Testis (tissue), 3 donors: ENCODE measurements around the gene RBM17. TPM values are rescaled to one million over a fixed set of nuclear protein-coding genes. Genes with fewer than 3 reads are reported as not detected.

Source experiments
- DNase-seq: peaks from one replicate; pipeline ENCODE4 v3.0.0-alpha.2; 2019
- H3K27ac ChIP-seq, 2 donors: fragments of 200-600 bp; sonication (generic); one replicate each; pipeline ENCODE4 v1.5.1; 2019
- H3K27me3 ChIP-seq: fragments of 200-600 bp; sonication (generic); one replicate; pipeline ENCODE4 v1.5.1; 2019
- H3K36me3 ChIP-seq: fragments of 200-600 bp; sonication (generic); one replicate; pipeline ENCODE4 v1.5.1; 2017; ENCODE audit warnings: low read depth; ENCODE audit errors: missing control alignments
- H3K4me1 ChIP-seq: fragments of 200-600 bp; sonication (generic); one replicate; pipeline ENCODE4 v1.5.1; 2019
- H3K4me3 ChIP-seq, 2 donors: fragments of 200-600 bp; sonication (generic); one replicate each; pipeline ENCODE4 v1.5.1; 2017 to 2019
- H3K9me3 ChIP-seq: fragments of 200-600 bp; sonication (generic); one replicate; pipeline ENCODE4 v1.5.1; 2017
- POLR2A ChIP-seq: fragments of 450-650 bp; IDR thresholded peaks from one replicate; pipeline ENCODE4 v1.6.1; 2017; ENCODE audit warnings: antibody characterized with exemption, mild to moderate bottlenecking, moderate library complexity
- WGBS, 2 donors: methylation state at CpG; one replicate each; pipeline ENCODE4 v1.1.5; 2018; 5-methylcytosine and 5-hydroxymethylcytosine counted together
- intact Hi-C: fragments of 100-400 bp; cut with DNase I; formaldehyde crosslinking; loops from one replicate; pipeline ENCODE4 v1.15.1; 2023; ENCODE audit warnings: low total_unique reads
- polyA plus RNA-seq: library from polyadenylated mRNA; stranded (reverse); fragments of 350-450 nt; fragmentation: Illumina TruSeq; extraction: RNeasy Lipid Tissue Mini Kit (QIAGEN cat#74804); gene quantifications from one replicate; pipeline ENCODE4 v1.2.3, GENCODE V29; 2014; ENCODE audit warnings: low read depth, low replicate concordance; ENCODE audit not compliant: insufficient read depth
- total RNA-seq, 2 donors: library from RNA; depleted of rRNA; stranded (reverse); fragments of >200 nt; gene quantifications; one replicate each; pipeline ENCODE4 v1.2.3, GENCODE V29; 2016
- TF ChIP-seq, protein P1 (sequence below), 3 experiments: fragments of 450-650 bp in 2 of 3; fragments of 200-600 bp in 1 of 3; sonication (generic) in 1 of 3; IDR thresholded peaks; one replicate each; pipeline ENCODE4 v1.5.1; 2016 to 2019; ENCODE audit warnings: antibody characterized with exemption in 3 of 3, mild to moderate bottlenecking in 2 of 3, moderate library complexity in 1 of 3

The RBM17 gene
- total and polyA plus RNA-seq, 3 donors from 2014 or later: 114 to 145 (median 121) TPM

DNA sequence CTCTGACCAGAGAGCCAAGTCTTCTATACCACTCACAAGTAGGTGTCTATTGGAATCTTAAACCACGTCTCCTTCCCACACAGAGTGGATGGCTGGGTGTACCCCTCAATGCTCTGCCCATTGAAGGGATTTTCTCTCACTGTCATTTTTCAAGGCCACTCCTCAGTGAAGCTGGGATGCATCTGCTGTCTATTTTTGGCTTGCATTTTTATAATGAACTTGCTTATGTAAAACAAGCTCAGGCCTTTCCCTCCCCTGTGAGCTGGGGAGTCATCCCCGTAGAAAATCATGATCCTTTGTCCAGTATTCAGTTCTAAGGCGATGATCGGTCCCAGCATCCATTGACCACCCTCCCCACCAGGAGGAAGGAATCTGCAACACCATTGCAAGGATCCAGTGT lies 9.8 kb upstream of the RBM17 start:
- TF ChIP-seq, protein P1, sequence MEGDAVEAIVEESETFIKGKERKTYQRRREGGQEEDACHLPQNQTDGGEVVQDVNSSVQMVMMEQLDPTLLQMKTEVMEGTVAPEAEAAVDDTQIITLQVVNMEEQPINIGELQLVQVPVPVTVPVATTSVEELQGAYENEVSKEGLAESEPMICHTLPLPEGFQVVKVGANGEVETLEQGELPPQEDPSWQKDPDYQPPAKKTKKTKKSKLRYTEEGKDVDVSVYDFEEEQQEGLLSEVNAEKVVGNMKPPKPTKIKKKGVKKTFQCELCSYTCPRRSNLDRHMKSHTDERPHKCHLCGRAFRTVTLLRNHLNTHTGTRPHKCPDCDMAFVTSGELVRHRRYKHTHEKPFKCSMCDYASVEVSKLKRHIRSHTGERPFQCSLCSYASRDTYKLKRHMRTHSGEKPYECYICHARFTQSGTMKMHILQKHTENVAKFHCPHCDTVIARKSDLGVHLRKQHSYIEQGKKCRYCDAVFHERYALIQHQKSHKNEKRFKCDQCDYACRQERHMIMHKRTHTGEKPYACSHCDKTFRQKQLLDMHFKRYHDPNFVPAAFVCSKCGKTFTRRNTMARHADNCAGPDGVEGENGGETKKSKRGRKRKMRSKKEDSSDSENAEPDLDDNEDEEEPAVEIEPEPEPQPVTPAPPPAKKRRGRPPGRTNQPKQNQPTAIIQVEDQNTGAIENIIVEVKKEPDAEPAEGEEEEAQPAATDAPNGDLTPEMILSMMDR (IDR thresholded peaks at IDR 0.05): no peak
- no peak for TF ChIP-seq POLR2A
- DNase-seq: no peak
- 91 to 94% methylated on average over 4 of the region's 4 CpGs for WGBS, 2 donors
- Histone ChIP-seq H3K36me3 (no peaks in the 10 kb centered on the region), H3K9me3 (no peaks in the 10 kb centered on the region), H3K27me3 (no peaks in the 10 kb centered on the region), H3K4me3 (no peak overlapping the region), H3K27ac (no peak overlapping the region), H3K4me1 (peaks cover 10% of the 10 kb centered on the region)
- intact Hi-C loops: no loop called here

DNA sequence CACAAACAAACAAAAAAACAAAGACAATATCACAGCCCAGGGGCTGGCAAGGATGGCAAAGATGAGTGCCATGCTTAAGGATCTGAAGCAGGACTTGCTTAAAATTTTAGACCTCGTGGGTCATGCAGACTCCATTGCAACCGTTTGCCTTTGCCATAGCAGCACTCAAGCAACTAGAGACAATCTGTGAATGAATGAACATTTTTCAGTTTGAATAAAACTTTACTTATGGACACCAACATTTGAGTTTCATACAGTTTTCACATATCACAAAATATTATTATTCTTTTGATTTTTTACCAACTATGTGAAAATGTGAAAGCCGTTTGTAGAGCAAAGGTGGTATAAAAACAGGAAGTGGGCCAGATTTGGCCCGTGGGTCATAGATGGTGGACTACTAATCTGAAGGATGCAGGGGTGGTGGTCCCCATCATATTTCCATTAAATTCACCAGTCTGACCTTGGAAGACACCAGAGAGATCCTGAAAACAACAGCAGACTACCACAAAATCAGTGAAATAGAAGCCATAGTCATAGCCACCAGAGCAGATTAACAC lies 8.3 kb upstream of the RBM17 start:
- DNase-seq: no peak
- no peak overlapping the region for H3K27ac ChIP-seq
- 88 to 91% methylated on average over 4 of the region's 4 CpGs for WGBS, 2 donors
- H3K4me1 ChIP-seq: peaks cover 5% of the 10 kb centered on the region
- H3K4me3 ChIP-seq: no peak overlapping the region
- TF ChIP-seq, protein P1 (IDR thresholded peaks at IDR 0.05): no peak
- TF ChIP-seq POLR2A: no peak
- no peaks in the 10 kb centered on the region for H3K36me3 ChIP-seq
- H3K27me3 ChIP-seq: no peaks in the 10 kb centered on the region
- no peaks in the 10 kb centered on the region for H3K9me3 ChIP-seq
- intact Hi-C loops: no loop called here

DNA sequence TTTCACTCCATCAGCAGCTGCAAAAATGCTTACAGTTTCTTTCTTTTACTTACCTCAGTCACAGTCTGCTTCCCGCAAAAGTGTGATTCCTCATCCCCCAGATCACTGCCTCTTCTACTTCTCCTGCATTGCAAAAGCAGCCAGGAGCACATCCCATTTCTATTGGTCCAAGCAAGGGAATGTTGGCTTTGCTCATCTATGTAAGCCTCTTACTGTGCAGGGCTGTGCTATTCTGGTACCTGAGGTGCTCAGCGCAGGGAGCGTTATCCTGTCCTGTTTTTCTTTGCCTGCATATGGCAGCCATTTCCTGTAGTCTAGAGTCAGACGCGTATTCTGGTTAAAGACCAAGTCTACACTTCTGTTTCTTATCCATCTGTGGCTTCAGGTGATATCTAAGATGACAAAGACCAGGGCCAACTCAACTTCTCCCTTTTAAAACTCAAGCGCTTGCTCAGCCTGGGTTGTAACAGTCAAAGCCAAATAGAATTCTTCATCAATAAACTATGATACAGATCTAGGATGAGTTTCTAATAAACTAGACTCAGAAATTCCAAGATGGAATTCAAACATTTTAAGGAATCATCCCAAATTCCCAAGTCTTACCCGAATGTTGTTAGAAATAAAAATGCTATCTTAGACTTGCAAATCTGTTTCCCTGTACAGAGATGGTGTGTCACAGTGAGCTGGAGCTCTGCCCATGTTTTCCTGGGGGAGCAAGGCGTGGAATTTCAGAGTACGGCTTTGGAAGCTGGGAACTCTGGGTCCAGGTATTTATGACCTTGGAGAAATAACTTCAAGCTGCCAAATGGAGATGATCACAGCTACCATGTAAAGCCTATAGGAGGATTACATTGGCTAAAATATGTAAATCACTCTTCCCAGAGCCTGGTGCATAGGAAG lies 6.1 kb upstream of the RBM17 start:
- TF ChIP-seq, protein P1 (IDR thresholded peaks at IDR 0.05): no peak
- TF ChIP-seq POLR2A: no peak
- Histone ChIP-seq H3K27me3 (no peaks in the 10 kb centered on the region), H3K27ac (no peak overlapping the region), H3K4me1 (peaks cover 15% of the 10 kb centered on the region), H3K4me3 (no peak overlapping the region), H3K9me3 (no peaks in the 10 kb centered on the region), H3K36me3 (no peaks in the 10 kb centered on the region)
- 74 to 75% methylated on average over 9 of the region's 9 CpGs for WGBS, 2 donors
- DNase-seq: no peak
- intact Hi-C loops: no loop called here

DNA sequence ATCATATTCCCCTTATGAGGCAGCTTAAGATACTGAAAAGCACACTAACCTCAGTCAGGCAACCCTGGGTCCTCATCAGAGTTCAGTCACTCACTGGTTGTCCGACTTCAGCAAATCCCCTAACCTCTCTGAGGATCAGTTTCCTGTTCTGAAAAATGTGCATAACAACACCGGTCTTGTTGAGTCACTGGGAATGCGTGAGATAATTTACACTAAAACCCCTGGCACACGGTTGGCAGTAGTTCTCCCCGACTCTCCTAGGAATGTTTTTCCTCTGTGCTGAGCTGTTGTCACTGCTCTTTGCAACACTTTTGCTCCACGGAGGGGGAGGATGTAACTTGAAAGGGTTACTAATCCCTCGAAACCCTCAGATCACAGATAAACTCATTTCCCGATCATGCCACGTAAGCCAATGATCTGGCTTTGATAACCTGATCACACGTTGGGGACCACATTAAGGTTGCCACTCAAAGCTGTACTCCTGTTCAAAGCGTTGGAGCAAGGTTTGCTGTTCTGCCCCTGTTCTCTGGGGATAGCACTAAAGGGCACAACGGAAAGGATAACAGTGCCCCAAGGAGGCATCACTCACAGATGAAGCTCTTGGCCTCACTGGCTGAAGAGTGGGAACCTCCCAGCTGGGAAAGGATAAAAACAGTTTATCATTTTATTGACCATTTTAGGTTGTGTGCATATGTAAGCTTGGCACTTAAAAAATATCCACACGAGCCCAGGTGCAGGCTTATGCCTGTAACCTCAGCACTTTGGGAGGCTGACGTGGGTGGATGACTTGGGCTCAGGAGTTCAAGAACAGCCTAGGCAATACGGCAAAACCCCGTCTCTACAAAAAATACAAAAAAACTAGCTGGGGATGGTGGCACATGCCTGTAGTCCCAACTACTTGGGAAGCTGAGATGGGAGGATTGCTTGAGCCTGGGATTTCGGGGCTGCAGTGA lies 5.0 kb upstream of the RBM17 start:
- Histone ChIP-seq H3K4me3 (no peak overlapping the region), H3K27me3 (no peaks in the 10 kb centered on the region), H3K4me1 (peaks cover 15% of the 10 kb centered on the region), H3K9me3 (no peaks in the 10 kb centered on the region), H3K36me3 (no peaks in the 10 kb centered on the region), H3K27ac (no peak overlapping the region)
- intact Hi-C loops: no loop called here
- no peak for DNase-seq
- 56 to 58% methylated on average over 17 of the region's 17 CpGs for WGBS, 2 donors
- TF ChIP-seq POLR2A: no peak
- TF ChIP-seq, protein P1 (IDR thresholded peaks at IDR 0.05): no peak
